DMS79 (cell line): Measurements from ENCODE around the gene IMPACT.

Experiments used
- DNase-seq: peaks from one replicate; lab custom pipeline; 2025; lab: John Stamatoyannopoulos, UW

IMPACT gene

DNA sequence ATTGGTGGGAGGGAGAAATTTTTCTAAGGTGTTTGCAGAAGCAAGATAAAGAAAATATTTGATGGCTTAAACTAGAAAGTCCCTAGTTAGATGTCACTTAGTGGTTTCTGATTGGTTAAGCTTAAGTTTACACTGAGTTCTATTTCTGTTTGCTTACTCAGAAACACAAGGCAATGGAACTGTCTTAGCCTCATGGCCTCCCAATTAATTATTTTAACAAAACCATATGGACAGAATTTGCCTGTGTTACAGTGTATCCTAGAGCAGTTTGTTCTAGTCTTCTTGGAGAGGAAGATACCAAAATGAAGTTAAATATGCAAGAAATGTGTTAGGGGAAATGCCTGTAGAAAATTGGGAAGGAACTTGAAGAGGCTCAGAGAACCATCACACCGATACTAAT, 4.6 kb upstream of the IMPACT start:
- no peak for DNase-seq

DNA sequence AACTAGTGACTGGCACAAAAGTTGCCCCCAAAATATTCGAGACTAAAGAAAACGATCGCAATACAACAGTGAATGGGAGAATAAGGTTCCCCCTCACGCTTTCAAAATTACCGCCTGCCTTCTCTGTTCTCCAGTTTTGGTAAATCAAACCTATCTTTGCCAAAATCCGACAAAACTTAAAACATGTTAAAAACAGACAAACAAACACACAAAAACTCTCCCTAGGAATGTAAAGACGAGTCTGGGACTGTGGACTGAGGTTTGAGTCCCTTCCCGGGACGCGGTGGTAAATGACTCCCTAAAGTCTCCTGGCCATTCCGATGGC, 435 bp upstream of the IMPACT start:
- DNase-seq: no peak

DNA sequence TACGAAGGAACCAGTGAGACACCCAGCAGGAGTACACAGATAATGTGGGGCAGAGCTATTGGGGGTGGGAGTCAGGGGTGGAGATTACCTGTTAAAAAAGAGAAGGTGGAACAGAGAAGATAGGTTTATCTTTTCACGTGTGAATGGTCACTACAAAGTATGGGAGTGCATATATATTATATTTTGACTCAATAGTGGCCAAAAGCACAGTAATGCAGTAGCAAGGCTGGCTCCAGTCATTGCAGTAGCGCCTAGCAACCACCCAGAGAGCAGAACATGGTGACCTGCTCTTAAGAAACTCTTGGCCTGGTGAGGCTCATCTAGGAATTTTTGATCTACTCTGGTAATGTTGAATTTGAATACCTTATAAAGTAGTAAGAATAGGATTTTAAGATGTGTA, 1.0 kb downstream of the IMPACT start:
- DNase-seq: no peak

DNA sequence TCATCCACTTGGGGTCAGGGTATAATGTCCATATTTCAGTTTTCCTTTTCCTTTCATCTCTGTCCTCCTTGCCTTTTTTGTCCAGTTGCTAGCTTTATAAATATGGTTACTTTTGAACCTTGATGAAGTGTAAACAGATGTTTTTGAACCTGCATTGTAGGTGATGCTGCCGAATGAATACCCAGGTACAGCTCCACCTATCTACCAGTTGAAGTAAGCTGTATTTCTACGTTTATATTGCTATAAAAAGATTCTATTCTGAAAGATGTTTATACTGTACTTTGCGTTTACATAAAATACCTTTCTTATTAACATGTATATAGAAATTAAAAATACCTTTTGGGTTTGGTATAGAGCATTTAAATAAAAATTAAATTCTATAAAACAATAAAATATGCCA, 2.2 kb downstream of the IMPACT start:
- no peak for DNase-seq

DNA sequence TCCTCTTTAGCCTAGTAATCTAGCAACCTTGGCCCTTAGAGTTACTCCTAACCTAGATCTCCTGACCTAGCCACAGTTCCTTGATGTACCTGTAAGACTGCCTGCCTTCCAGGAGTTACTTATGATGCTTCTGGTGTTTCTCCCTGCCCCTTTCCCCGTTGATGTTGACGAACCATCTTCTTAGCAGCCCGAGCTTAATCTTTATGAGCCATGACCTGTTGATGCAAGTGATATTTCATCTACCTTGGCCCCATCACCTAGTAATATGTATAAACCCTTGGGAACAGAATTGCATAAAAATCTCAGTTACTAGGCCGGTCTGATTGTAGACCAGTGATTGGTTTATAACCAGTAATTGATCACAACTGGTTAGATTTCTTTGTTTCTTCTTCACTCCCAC, 2.7 kb downstream of the IMPACT start:
- DNase-seq: no peak

DNA sequence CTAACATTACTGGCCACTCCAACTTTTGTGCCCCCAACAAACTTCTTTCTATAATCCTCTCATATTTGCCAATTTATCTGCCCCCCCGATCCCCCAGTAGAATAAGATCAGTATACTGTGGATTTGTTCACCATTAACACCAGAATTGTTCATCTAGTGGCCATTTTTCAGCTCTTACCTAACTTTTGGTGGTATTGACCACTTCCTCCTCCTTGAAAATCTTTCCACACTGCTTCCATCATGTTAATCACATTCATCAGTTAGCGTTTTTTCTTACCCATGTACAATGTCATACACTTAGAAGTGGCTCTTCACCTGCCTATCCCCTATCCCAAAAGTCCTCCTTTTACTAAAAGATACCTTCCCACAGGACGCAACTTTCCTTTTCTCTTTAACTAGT, 6.1 kb downstream of the IMPACT start:
- no peak for DNase-seq

DNA sequence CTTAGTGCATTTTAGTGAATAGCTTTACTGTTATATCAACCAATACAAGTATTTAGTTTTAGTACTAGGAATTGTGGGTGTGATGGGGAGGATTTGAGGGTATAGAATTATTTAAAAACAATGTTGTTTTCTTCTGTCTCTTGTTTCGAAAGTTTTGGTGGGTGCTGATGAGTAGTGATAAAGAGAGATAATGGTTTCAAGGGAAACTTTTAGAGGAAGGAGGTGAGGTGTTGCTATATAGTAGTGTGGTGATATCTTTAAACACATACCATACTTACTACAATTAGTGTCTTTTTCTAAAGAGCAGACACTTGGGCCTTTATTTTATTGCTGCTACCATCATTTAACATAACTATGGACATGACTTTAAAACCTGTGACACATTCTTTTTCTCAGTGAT, 10.5 kb downstream of the IMPACT start:
- DNase-seq: no peak

DNA sequence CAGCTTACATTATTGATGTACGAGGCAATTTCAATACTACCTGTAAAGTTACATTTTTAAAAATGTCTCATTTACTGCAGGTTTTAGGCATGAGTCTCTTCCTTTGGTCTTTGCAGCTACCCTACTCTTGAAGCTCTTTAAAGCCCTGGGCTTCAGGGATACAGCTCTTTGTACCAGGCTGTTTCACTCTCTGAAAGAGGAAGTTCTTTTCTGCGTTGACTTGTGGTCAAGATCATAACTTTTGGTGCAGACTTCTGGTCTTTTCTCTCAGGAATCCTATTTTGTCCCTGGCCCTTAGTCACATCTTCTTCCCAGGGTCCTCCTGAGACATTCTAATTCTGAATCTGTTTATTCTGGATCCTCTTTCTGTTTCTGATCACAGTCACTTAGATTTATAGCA, 17.4 kb downstream of the IMPACT start:
- no peak for DNase-seq

DNA sequence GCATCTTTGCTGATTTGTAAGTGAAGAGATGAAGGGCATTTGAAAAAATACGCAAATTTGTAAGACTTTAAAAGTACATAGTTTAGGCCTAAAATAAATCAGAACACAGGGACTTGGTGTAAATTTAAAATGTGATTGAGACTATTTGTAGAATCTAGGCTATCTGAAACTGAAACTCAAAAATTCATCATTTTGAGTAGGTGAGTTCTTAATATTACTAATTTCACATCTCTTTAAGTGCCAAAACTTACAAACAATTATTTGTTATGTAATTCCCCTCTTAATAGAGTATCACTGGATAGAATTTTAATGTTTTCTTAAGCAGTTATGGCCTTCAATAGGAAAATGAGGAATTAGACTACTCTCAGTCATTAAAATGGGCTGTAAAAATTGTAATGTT, 20.0 kb downstream of the IMPACT start:
- no peak for DNase-seq

DNA sequence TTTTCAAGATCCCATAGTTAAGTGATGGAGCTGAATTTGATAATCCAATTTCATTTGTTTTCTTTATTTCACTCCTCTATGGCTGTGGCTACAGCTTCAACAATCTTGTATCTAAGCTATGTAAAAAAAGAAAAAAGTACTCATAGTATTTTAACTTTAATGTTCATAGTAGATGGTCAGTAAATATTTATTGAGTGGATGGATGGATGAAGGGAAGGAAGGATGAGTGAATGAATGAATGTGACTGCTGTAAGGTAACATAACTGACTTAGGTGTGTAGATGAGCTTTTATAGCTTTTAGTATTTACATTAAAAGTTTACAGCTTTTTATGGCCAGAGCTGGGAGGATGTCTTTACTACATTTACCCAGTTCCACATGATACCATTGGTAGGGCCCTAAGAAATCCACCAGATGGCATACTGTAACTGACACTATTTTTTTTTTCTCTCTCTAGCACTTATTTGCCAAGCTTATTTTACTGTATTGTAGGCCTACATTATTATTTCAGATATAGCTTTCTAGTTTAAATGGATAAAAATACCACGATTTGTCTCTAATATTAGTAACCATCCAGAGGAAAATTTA, 20.6 kb downstream of the IMPACT start:
- no peak for DNase-seq

DNA sequence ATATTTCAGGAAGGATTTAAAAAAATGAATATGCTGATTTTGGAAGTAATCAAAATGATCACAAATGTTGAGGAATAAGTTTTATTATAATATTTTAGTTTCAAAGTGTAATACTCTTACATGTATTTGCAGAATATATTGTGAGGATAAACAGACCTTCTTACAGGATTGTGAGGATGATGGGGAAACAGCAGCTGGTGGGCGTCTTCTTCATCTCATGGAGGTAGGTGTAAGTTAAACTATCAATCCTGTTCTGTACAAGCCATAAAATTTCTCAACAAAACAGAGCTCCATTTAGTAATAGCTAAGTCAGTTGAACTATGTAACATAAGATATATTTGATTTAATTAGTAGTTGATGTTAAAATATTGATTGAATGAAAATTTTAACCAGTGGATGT, 21.5 kb downstream of the IMPACT start:
- no peak for DNase-seq

DNA sequence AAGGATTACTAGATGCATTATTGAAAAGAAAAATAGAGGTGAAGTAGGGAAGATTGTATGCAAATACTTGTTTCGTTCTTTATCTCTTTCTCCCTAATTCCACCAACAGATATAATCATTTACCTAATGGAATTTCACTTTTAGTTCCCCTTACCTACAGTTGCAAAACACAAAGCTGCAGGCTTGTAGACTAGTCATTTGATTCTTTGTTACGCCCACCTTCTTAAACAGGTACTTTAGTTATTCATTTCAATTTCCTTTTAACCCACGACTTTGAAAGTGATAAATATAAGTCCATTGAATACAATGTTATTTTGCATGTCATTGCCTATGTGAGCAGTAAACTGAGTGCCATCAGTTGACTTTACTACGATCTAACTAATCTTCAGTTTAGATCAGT, 30.1 kb downstream of the IMPACT start:
- no peak for DNase-seq

DNA sequence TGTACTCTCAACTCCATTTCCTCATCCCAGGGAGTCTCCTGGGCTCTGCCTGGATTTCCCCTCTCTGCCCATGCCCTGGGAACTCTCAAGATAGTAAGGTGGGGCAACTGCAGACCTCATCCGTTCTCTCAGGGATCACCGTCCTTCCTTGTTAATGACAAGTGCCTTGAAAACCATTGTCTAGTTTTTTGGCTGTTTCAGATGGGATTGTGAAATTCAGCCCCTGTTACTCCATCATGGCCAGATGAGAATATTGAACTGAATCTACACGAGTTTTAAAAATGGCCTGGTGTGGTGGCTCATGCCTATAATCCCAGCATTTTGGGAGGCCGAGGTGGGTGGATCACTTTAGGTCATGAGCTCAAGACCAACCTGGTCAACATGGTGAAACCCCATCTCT, 33.3 kb downstream of the IMPACT start:
- no peak for DNase-seq

DNA sequence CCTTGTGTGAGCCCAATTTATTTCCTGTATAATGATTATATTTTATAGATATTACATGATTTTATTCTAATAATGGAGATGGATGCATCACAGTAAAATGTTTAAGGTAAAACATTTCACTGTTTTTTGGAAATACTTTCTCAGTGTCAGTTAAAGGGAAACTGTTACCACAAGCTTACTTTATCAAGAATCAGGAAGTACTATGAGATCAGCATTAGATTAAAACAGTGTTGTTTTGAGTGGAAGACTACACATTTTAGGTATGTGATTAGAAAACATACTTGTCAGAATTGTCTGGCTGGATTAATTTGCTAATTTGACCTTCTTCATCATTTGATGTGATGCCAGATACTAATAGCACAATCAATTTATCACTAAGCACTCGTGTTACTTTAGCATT, 33.9 kb downstream of the IMPACT start, which contains the start of gene HRH4:
Gene HRH4 (plus strand): TSS at position 250 of the 400 bp plus-strand sequence. CDS start 92 bp downstream, at position 342.
- DNase-seq: no peak

DNA sequence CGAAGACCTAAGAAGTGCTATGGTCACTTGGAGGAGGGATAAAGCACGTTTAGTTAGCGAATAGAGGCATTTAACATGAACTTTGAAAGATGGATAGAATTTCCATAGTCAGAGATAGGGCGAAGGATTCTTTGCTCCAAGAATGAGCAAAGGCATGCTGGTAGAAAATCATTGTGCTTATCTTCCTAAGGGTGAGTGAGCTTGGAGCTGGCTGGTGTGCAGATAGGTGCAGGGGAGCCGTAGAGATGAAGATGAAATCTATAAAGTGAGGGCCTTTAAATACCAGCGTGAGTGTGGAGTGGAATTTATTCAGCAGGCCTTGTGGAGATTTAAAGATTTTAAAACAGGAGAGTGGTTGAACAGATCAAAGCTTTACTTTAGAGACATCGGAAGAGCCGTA, 35.5 kb downstream of the IMPACT start:
- DNase-seq: no peak

DNA sequence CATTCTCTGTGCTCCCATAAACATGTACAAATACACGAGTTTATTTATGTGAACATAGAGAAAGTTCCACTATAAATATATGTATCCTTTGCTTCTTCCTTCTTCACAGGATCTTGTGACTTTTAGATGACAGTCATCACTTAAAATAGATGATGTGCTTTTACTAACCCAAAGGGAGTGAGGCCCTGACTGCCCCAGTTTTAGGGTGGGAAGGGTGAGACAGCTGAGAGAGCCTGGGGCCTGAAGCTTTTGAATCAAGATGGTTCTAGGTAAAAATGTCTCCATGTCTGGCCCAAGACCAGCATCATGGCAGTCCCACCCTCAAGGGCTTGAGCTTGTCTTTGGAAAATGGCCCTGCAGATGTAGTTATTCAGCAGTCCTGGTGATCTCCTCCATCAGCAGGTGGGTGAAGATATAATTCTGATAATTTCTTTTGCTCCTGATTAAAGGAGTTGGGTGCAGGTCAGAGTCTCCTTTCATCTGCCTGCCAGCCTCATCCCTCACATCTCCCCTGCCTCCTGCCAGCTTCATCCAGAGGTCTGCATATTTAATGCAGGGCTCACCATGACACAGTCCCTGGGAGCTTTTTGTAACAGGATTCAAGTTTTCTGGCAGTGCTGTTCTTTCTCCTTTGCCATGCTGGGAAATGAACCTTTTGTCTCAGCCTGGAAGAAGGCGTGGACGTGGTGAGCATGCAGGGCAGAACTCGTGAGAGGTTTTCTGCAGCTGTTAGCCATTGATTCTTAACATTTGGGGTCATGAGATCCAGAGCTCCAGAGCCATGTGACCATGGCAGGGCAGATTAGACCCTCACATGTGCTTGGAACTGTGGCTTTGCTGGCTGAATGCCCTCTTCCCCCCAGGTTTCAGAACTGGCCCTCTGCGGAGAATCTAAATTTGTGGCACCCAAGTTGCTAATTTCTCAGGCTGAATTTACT, 36.6 kb downstream of the IMPACT start:
- DNase-seq: no peak

DNA sequence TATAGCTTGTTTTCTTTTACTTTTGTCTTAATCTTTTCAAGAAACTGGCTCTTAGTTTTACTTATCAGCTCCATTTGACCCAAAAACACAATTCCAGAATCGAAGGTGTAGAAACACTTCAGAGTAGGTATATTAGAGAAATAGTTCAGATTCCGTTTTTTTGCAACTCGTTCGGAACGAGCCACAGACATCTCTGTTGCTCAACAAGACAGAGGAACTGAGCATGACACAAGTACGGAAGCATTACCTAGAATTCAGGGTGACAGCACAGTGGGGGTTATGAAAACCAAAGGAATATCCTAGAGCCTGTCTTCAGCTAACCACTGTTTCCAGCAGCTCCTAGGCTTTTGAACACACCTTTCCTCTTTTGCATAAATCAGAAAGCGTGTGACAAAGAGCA, 39.0 kb downstream of the IMPACT start:
- no peak for DNase-seq

DNA sequence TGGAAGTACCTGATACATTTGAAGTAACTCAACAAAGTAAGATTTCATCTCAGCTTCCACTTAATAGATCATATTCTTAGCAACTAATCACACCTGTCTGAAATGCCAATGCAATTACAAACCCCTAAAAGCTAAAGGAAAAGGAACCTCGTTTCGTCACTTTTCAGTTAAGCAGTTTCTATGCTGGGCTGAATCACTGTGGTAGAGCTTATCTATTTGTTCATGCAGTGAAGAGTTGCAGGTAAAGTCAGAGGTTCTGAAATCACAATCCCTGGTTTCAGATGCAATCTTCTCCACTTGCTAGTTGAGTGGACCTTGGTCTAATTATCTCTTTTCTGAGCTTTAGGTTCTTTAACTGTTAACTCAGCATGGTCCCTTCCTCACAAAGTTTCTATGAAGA, 40.3 kb downstream of the IMPACT start:
- no peak for DNase-seq

DNA sequence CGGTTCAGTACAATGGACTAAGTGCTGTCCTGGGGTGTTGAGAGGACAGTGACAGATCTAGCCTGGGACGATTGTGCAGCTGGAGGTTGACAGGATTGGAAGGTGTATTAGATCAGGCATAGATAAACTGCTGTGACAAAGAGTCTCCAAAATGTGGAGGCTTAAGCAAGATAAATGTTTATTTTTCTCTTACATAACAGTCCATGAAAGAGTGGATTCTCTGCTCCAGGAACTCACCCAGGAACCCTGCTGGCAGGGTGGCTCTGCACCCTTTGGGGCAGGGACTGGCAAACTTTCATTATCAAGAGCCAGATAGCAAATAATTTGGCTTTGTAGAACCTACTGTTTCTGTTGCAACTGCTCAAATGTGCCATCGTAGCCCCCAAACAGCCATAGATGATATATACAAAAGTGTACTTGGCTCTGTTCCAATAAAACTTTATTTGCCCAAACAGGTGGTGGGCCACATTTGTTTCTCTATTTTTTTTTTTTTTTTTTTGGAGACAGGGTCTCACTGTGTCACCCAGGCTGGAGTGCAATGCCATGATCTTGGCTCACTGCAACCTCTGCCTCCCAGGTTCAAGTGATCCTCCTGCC, 43.6 kb downstream of the IMPACT start:
- no peak for DNase-seq

DNA sequence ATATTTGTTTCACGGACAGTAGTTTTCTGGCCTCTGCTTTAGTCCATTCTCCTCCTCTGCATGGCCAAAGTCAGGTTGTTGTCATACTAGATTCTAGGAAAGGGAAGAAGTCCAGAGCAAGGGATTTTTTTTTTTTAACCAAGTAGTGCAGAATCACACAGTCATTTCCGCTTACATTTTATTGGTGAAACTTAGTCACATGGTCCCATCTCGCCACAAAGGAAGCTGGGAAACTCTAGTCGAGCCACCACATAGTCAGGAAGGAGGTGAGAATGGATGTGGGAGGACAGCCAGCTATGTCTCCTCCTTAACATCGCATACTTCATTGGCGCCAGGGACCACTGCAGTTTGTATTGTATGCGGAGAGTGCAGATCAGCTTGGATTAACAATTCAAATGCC, 44.3 kb downstream of the IMPACT start:
- DNase-seq: no peak

DNA sequence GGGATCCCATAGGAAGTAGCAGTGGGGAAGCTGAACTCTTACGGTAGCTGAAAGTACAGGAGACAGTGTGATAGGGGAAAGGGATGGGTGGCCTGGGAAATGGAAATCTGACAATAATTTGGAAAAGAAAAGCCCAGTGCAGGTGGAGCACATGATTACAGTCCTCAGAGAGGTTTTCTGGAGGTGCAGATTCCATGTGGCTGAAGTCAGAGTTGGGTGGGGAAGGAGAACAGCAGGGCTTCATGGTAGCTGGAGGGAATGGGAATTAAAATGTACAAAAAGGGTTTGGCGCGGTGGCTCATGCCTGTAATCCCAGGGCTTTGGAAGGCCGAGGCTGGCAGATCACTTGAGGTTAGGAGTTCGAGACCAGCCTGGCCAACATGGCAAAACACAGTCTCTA, 46.1 kb downstream of the IMPACT start:
- DNase-seq: no peak

DNA sequence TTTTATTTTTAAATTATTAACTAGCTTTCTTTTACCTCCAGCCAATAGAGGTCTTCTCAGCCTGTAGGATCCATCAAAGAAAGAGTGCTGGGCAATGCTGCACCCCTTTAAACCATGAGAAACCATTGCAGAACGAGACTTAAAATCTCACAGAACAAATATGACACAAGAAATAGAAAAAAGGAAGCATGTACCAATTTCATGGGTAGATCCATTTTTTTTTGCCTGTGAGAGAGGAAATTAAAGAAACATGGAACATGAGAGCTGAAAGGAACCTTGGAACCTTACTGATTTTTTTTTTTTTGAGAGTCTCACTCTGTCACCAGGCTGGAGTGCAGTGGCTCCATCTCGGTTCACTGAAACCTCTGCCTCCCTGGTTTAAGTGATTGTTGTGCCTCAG, 47.9 kb downstream of the IMPACT start:
- no peak for DNase-seq

DNA sequence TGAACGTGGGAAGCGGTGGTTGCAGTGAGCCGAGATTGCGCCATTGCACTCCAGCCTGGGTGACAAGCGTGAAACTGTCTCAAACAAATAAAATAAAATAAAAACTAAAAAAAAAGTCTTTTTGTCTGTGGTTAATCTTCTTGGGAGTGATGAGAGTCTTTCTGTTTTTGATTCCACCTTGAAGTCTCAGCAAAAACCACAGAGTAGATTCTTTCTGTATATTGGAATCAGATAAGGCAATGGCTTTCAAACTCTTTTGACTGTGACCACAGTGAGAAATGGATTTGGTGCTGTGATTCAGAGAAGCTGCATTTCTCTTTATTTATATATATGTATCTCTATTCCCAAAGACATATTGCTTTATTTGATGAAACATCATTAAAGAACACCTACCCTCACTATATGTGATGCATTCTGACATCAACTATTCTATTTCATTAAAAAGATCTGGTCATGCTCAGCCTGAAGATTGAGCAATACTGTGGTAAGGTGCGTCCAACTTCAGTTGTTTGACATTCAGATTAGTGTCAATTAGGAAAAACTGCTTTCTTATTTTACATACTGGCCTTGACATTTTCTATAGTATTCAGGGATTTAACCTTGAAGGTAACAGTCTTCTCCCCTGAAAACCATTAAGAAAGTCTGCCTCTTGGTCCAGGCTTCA, 49.6 kb downstream of the IMPACT start:
- DNase-seq: no peak
